ENCODE results near the gene ACP5. TPM values are rescaled to one million over a fixed set of nuclear protein-coding genes. Genes with fewer than 3 reads are reported as not detected.

ACP5 gene
- total and polyA plus RNA-seq, 10 of the 15 experiments (the other 5 are each of a cell fraction or from before 2014, with no cell fraction given), result 1.0 to 73.4 (median 36.8) TPM

DNA sequence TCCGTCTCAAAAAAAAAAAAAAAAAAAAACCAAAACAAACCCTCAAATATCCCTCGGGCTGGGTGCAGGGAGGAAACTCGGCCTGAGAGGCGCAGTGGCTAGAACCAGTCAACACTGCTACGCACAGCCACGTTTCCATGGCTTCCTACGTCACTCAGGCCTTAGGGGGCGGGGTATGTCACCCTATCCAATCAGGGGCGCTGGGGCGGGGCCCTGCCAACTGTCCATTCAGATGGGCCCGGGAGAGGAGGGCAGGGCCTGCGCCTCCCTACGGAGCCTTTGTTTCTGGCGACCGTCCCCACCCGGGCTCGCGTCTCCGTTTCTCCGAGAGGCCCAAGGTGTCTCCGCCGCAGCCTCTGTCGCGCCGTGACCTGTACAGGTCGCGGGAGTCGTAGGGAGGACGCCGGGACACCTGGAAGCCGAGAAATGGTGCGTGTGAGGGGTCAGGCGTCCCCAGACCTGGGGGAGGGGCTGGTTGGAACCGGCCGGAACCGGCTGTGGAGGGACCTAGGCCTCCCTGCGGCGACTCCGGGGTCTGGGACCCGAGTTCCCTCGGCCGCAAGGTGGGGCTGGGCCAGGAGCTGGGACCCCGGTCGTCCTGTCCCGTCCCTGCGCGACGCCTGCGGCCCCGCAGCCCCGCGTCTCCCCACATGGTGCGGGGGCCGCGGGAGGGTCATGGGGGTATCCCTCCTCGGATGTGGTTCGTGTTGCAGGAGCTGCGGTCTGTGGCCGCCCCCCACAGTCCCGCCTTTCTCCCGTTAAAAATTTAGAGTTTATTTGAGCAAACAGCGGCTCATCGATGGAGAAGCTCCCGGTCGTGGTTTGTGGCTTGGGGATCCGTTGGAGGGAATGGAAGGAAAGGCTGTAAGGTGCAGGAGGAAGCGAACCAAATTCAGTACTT lies 20.0 kb upstream of the ACP5 start, which contains the start of gene ZNF627 (continued):
- TF ChIP-seq KLF5 (IDR thresholded peaks at IDR 0.05; ENCODE audit: partially characterized antibody), result peak; percentile 23
- peak; percentile 57 for TF ChIP-seq JUND (IDR thresholded peaks at IDR 0.05; ENCODE audit: low read depth, low read length)
- TF ChIP-seq, protein P1, sequence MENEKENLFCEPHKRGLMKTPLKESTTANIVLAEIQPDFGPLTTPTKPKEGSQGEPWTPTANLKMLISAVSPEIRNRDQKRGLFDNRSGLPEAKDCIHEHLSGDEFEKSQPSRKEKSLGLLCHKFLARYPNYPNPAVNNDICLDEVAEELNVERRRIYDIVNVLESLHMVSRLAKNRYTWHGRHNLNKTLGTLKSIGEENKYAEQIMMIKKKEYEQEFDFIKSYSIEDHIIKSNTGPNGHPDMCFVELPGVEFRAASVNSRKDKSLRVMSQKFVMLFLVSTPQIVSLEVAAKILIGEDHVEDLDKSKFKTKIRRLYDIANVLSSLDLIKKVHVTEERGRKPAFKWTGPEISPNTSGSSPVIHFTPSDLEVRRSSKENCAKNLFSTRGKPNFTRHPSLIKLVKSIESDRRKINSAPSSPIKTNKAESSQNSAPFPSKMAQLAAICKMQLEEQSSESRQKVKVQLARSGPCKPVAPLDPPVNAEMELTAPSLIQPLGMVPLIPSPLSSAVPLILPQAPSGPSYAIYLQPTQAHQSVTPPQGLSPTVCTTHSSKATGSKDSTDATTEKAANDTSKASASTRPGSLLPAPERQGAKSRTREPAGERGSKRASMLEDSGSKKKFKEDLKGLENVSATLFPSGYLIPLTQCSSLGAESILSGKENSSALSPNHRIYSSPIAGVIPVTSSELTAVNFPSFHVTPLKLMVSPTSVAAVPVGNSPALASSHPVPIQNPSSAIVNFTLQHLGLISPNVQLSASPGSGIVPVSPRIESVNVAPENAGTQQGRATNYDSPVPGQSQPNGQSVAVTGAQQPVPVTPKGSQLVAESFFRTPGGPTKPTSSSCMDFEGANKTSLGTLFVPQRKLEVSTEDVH (IDR thresholded peaks at IDR 0.05; ENCODE audit: low read depth, partially characterized antibody), result no peak
- 0 out of 2 replicates have a peak, but pooled peaks have one; percentile 33 for TF ChIP-seq CBFB (IDR thresholded peaks at IDR 0.05; ENCODE audit: low read depth)
- TF ChIP-seq, protein P2, sequence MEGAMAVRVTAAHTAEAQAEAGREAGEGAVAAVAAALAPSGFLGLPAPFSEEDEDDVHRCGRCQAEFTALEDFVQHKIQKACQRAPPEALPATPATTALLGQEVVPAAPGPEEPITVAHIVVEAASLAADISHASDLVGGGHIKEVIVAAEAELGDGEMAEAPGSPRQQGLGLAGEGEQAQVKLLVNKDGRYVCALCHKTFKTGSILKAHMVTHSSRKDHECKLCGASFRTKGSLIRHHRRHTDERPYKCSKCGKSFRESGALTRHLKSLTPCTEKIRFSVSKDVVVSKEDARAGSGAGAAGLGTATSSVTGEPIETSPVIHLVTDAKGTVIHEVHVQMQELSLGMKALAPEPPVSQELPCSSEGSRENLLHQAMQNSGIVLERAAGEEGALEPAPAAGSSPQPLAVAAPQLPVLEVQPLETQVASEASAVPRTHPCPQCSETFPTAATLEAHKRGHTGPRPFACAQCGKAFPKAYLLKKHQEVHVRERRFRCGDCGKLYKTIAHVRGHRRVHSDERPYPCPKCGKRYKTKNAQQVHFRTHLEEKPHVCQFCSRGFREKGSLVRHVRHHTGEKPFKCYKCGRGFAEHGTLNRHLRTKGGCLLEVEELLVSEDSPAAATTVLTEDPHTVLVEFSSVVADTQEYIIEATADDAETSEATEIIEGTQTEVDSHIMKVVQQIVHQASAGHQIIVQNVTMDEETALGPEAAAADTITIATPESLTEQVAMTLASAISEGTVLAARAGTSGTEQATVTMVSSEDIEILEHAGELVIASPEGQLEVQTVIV (IDR thresholded peaks at IDR 0.05; ENCODE audit: borderline replicate concordance, partially characterized antibody), result no peak
- TF ChIP-seq SUPT20H (IDR thresholded peaks at IDR 0.05; ENCODE audit: borderline replicate concordance, control insufficient read depth, low read depth, low read length), result no peak
- 0 out of 2 replicates have a peak, but pooled peaks have one; percentile 55 for TF ChIP-seq ATF7 (IDR thresholded peaks at IDR 0.05; ENCODE audit: low read depth)
- TF ChIP-seq, protein P3, sequence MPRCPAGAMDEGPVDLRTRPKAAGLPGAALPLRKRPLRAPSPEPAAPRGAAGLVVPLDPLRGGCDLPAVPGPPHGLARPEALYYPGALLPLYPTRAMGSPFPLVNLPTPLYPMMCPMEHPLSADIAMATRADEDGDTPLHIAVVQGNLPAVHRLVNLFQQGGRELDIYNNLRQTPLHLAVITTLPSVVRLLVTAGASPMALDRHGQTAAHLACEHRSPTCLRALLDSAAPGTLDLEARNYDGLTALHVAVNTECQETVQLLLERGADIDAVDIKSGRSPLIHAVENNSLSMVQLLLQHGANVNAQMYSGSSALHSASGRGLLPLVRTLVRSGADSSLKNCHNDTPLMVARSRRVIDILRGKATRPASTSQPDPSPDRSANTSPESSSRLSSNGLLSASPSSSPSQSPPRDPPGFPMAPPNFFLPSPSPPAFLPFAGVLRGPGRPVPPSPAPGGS (IDR thresholded peaks at IDR 0.05; ENCODE audit: borderline replicate concordance, insufficient read depth, low read depth, low read length, poor library complexity, severe bottlenecking), result peak; percentile 40
- peak; percentile 49 for TF ChIP-seq SMAD1 (IDR thresholded peaks at IDR 0.05; ENCODE audit: low read depth, partially characterized antibody)
- TF ChIP-seq SP1 (IDR thresholded peaks at IDR 0.05; ENCODE audit: low read depth, low read length), result peak; percentile 86
- 0 out of 4 replicates have a peak, but pooled peaks of 1 of the 2 experiments have one; percentile 15 for TF ChIP-seq EP300 (IDR thresholded peaks at IDR 0.05; ENCODE audit: borderline replicate concordance in 1 of 2, control insufficient read depth in 1 of 2, low read depth in 2 of 2, low read length in 2 of 2)
- TF ChIP-seq, protein P4, sequence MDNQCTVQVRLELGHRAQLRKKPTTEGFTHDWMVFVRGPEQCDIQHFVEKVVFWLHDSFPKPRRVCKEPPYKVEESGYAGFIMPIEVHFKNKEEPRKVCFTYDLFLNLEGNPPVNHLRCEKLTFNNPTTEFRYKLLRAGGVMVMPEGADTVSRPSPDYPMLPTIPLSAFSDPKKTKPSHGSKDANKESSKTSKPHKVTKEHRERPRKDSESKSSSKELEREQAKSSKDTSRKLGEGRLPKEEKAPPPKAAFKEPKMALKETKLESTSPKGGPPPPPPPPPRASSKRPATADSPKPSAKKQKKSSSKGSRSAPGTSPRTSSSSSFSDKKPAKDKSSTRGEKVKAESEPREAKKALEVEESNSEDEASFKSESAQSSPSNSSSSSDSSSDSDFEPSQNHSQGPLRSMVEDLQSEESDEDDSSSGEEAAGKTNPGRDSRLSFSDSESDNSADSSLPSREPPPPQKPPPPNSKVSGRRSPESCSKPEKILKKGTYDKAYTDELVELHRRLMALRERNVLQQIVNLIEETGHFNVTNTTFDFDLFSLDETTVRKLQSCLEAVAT (IDR thresholded peaks at IDR 0.05), result peak; percentile 86; the same call in 1 of the 2 replicates
- TF ChIP-seq NBN (IDR thresholded peaks at IDR 0.05), result peak; percentile 93
- TF ChIP-seq, protein P5, sequence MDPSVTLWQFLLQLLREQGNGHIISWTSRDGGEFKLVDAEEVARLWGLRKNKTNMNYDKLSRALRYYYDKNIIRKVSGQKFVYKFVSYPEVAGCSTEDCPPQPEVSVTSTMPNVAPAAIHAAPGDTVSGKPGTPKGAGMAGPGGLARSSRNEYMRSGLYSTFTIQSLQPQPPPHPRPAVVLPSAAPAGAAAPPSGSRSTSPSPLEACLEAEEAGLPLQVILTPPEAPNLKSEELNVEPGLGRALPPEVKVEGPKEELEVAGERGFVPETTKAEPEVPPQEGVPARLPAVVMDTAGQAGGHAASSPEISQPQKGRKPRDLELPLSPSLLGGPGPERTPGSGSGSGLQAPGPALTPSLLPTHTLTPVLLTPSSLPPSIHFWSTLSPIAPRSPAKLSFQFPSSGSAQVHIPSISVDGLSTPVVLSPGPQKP (IDR thresholded peaks at IDR 0.05; ENCODE audit: low read depth, low read length), result peak; percentile 7; the same call in 1 of the 2 replicates
- peak; percentile 85 for TF ChIP-seq CREM (IDR thresholded peaks at IDR 0.05; ENCODE audit: low read depth)
- peak; percentile 92 for TF ChIP-seq NFYB (IDR thresholded peaks at IDR 0.05; ENCODE audit: insufficient read depth, low read depth, low read length)
